HepG2 (cell line): Measurements from ENCODE around the gene VRK1. TPM values are rescaled to one million over a fixed set of nuclear protein-coding genes. Genes with fewer than 3 reads are reported as not detected.

Experiments used
- ATAC-seq: fragments of 200-7000 bp; cut with Tn5 transposase; 3 replicates; pipeline ENCODE4 v1.9.1; 2020; ENCODE audit warnings: mild to moderate bottlenecking, moderate library complexity
- BruUV-seq: library from RNA; stranded (reverse); fragments of 400-500 nt; replicated peaks from 2 replicates; lab custom pipeline; 2021; lab: Mats Ljungman, UMichigan
- CTCF ChIA-PET: fragments of 300-600 bp; formaldehyde crosslinking; extraction: SDS; loops from one replicate; lab custom pipeline; 2021; ENCODE audit warnings: low total read pairs, inconsistent platforms, low intra/inter-chr PET ratio; lab: Yijun Ruan, JAX
- POLR2A ChIA-PET: fragments of 350-600 bp; sonication (Branson Sonifier 250); formaldehyde crosslinking; loops from one replicate; lab custom pipeline; 2020; ENCODE audit warnings: antibody characterized with exemption, inconsistent platforms; lab: Yijun Ruan, JAX
- DNase-seq: peaks from one replicate; pipeline ENCODE4 v3.0.0-alpha.2; 2015; ENCODE audit warnings: low spot score
- FAIRE-seq: peaks from 3 replicates; lab custom pipeline; 2011; peaks lifted over from hg19 to GRCh38; lab: Jason Lieb, UNC
- H2AFZ ChIP-seq: one replicate; pipeline ENCODE4 v1.6.1; 2011; ENCODE audit warnings: low read length, inconsistent platforms
- H3K27ac ChIP-seq: fragments of 300-600 bp; 3 replicates; pipeline ENCODE4 v1.8.0; 2011; ENCODE audit warnings: mixed run types, mild to moderate bottlenecking, mixed read lengths, low read length, inconsistent platforms; ENCODE audit not compliant: insufficient read depth; ENCODE audit errors: extremely low read length
- H3K27me3 ChIP-seq, 2 experiments: fragments of 200-600 bp in 1 of 2; 2 replicates in 1 of 2; 3 replicates in 1 of 2; pipeline versions ENCODE4 v1.6.0 to v1.8.0; 2011; ENCODE audit warnings: low read length in 2 of 2, mild to moderate bottlenecking in 2 of 2, moderate library complexity in 2 of 2, inconsistent platforms in 1 of 2; ENCODE audit not compliant: insufficient read depth in 2 of 2, control insufficient read depth in 1 of 2
- H3K36me3 ChIP-seq, 2 experiments: fragments of 200-600 bp in 1 of 2; replicated peaks in 1 of 2; 2 replicates in 1 of 2; 3 replicates in 1 of 2; pipeline versions ENCODE4 v1.5.1 to v1.8.0; 2011; ENCODE audit warnings: low read length in 2 of 2, inconsistent platforms in 1 of 2; ENCODE audit not compliant: insufficient read depth in 2 of 2, control insufficient read depth in 1 of 2
- H3K4me1 ChIP-seq: 2 replicates; pipeline ENCODE4 v1.5.1; 2012; ENCODE audit warnings: low read length, inconsistent platforms; ENCODE audit not compliant: insufficient read depth
- H3K4me2 ChIP-seq: 2 replicates; pipeline ENCODE4 v1.6.0; 2011; ENCODE audit warnings: low read depth, low read length, inconsistent platforms
- H3K4me3 ChIP-seq, 3 experiments: fragments of 200-600 bp in 1 of 3; sonication (generic), shearing (Covaris generic) in 1 of 3; replicated peaks in 1 of 3; 2 replicates each; pipeline ENCODE4 v1.5.1; 2011 to 2016; ENCODE audit warnings: low read length in 3 of 3, inconsistent platforms in 2 of 3, low read depth in 2 of 3, mild to moderate bottlenecking in 2 of 3, control low read depth in 1 of 3, mixed read lengths in 1 of 3; ENCODE audit not compliant: insufficient read depth in 1 of 3
- H3K79me2 ChIP-seq: one replicate; pipeline ENCODE4 v1.6.1; 2011; ENCODE audit warnings: low read length, inconsistent platforms; ENCODE audit not compliant: insufficient read depth
- H3K9ac ChIP-seq: 2 replicates; pipeline ENCODE4 v1.6.0; 2011; ENCODE audit warnings: mild to moderate bottlenecking, low read depth, low read length, inconsistent platforms; ENCODE audit not compliant: insufficient read depth
- H3K9me3 ChIP-seq: 2 replicates; pipeline ENCODE4 v1.5.1; 2012; ENCODE audit warnings: mild to moderate bottlenecking, low read length
- H4K20me1 ChIP-seq: 2 replicates; pipeline ENCODE4 v1.6.0; 2011; ENCODE audit warnings: inconsistent platforms, mild to moderate bottlenecking, low read length, moderate library complexity; ENCODE audit not compliant: insufficient read depth
- ATF2 ChIP-seq: sonication (generic); formaldehyde crosslinking; IDR thresholded peaks from 2 replicates; pipeline ENCODE4 v1.4.0; 2020; ENCODE audit warnings: missing genetic modification reagents
- EHMT2 ChIP-seq: fragments of 200-600 bp; sonication (generic); IDR thresholded peaks from 2 replicates; pipeline ENCODE4 v1.7.0; 2017; ENCODE audit warnings: antibody characterized with exemption, low read depth, low read length, borderline replicate concordance
- MAFF ChIP-seq: IDR thresholded peaks from 2 replicates; pipeline ENCODE4 v1.6.1; 2011; ENCODE audit warnings: low read depth, low read length, improper control_type of control experiment
- MBNL3 ChIP-seq: fragments of 250-450 bp; sonication (Bioruptor Pico); conservative IDR thresholded peaks from 2 replicates; pipeline ENCODE4 v1.8.0; 2022; ENCODE audit warnings: mild to moderate bottlenecking, inconsistent platforms
- TRAFD1 ChIP-seq: sonication (generic); formaldehyde crosslinking; IDR thresholded peaks from 2 replicates; pipeline ENCODE4 v1.5.1; 2020; ENCODE audit warnings: missing genetic modification reagents, mild to moderate bottlenecking, borderline replicate concordance
- ZBTB25 ChIP-seq: IDR thresholded peaks from 2 replicates; pipeline ENCODE4 v1.6.1; 2018; ENCODE audit warnings: missing genetic modification reagents
- ZBTB34 ChIP-seq: sonication (generic); formaldehyde crosslinking; IDR thresholded peaks from 2 replicates; pipeline ENCODE4 v1.8.0; 2022; ENCODE audit warnings: mild to moderate bottlenecking, missing genetic modification reagents
- ZBTB8A ChIP-seq: sonication (generic); formaldehyde crosslinking; IDR thresholded peaks from 2 replicates; pipeline ENCODE4 v1.4.0; 2020; ENCODE audit warnings: mild to moderate bottlenecking, low read depth, missing genetic modification reagents, borderline replicate concordance
- ZFP41 ChIP-seq: sonication (generic); formaldehyde crosslinking; IDR thresholded peaks from 2 replicates; pipeline ENCODE4 v1.4.0; 2020; ENCODE audit warnings: mild to moderate bottlenecking, missing genetic modification reagents, borderline replicate concordance
- ZFP90 ChIP-seq: sonication (generic); formaldehyde crosslinking; IDR thresholded peaks from 2 replicates; pipeline ENCODE4 v1.8.0; 2022; ENCODE audit warnings: missing genetic modification reagents, mild to moderate bottlenecking, inconsistent platforms, borderline replicate concordance
- ZNF274 ChIP-seq: sonication (generic); formaldehyde crosslinking; IDR thresholded peaks from 2 replicates; pipeline ENCODE4 v1.5.1; 2020; ENCODE audit warnings: mild to moderate bottlenecking, missing genetic modification reagents
- ZNF414 ChIP-seq: sonication (generic); formaldehyde crosslinking; IDR thresholded peaks from 2 replicates; pipeline ENCODE4 v1.5.0; 2020; ENCODE audit warnings: missing genetic modification reagents
- ZNF792 ChIP-seq: IDR thresholded peaks from 2 replicates; pipeline ENCODE4 v1.6.1; 2016
- WGBS: methylation state at CpG from one replicate; pipeline ENCODE4 v1.1.6; 2017; ENCODE audit warnings: low lambda C conversion rate; 5-methylcytosine and 5-hydroxymethylcytosine counted together
- in situ Hi-C: cut with HindIII; loops from 2 replicates; pipeline ENCODE4 v1.10.0; 2017; ENCODE audit warnings: low pct_unique_long_range_greater_than_20kb; ENCODE audit not compliant: extremely low pct_ligation_motif_present
- intact Hi-C: fragments of 100-400 bp; cut with micrococcal nuclease; formaldehyde crosslinking; loops from one replicate; pipeline ENCODE4 v1.10.0; 2022; ENCODE audit not compliant: unreplicated experiment
- polyA plus RNA-seq, 8 experiments: library from polyadenylated mRNA; depleted of rRNA in 3 of 8; stranded (reverse) in 7 of 8; unstranded in 1 of 8; fragments of >200 nt; fragmentation: Illumina TruSeq in 4 of 8; extraction: Trizol in 4 of 8; gene quantifications; 2 replicates each; pipeline versions ENCODE4 v1.2.1 to v1.2.3, GENCODE V29; 2011 to 2016; ENCODE audit warnings: low read depth in 4 of 8, missing spikeins in 1 of 8, mixed read lengths in 1 of 8; ENCODE audit not compliant: insufficient read depth in 1 of 8
- total RNA-seq, 5 experiments: library from RNA; depleted of rRNA; stranded (reverse); fragments of >200 nt; fragmentation: Illumina TruSeq; extraction: Trizol; gene quantifications; 2 replicates each; pipeline ENCODE4 v1.2.3, GENCODE V29; 2016; ENCODE audit warnings: low read depth in 1 of 5
- TF ChIP-seq, protein P1 (sequence below): sonication (generic); formaldehyde crosslinking; IDR thresholded peaks from 2 replicates; pipeline ENCODE4 v1.5.0; 2020; ENCODE audit warnings: missing genetic modification reagents

The VRK1 gene
- total and polyA plus RNA-seq, 2 of the 13 experiments (the other 11 are each of a cell fraction or from before 2014, with no cell fraction given), result 7.9 to 51.3 TPM

DNA sequence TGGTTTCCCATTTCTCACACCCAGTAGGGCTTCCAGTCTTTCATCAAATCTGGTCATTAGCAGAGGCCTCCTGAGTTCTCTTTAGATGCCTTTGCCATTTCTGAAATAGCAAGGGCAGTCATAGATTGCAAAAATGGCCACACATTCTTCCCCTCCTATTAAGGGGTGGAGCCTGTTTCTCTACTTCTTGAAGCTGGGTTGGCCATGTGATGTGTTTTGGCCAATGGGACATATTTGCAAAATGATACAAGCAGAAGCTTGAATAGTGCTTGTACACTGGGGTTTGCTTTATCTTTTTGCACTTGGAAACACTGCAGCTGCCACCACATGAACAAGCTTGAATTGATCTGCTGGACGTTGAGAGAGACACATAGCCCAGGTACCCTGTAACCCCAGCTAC is 109.3 kb downstream of the VRK1 start (continued):
- no peak for TF ChIP-seq ZBTB25 (CRISPR knock-in tag)
- no peak for TF ChIP-seq MAFF
- no peak for TF ChIP-seq ZNF792 (CRISPR knock-in tag)
- TF ChIP-seq ZNF274 (CRISPR knock-in tag), result no peak
- TF ChIP-seq ZFP41, result no peak
- TF ChIP-seq, all 625 proteins: peak for 0

DNA sequence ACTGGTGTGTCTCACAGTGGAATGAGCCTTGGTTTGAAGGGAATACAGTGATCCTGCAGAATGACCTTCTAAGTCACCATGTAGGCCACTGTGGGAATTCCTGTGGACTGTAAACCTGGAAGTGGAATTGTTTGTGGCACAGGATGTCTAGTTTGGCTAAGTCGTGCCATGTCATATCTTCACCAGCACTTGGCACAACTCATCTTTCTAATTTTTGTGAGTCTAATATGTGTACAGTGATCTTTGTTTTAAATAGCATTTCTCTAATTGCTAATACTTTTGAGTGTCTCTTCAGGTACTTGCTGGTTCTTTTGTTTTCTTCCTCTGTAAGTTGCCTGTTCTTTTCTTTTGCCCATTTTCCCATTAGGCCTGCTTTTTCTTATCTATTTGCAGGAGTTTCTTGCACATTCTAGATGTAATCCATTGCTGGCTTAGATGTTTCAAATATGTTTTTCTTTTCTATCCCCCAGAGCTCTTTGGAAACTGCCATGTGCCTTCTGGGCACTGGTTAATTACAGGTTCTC is 112.7 kb downstream of the VRK1 start:
- H3K27me3 ChIP-seq, result no peaks in the 10 kb centered on the region
- no TSS peak for BruUV-seq
- CTCF ChIA-PET, result no interaction called here
- TF ChIP-seq ZFP90 (no peak), MBNL3 (CRISPR knock-in tag) (no peak), ATF2 (CRISPR knock-in tag) (no peak), ZBTB8A (CRISPR knock-in tag) (no peak), ZNF414 (CRISPR knock-in tag) (no peak), ZBTB34 (no peak), TRAFD1 (CRISPR knock-in tag) (no peak), EHMT2 (no peak)
- TF ChIP-seq, protein P1, sequence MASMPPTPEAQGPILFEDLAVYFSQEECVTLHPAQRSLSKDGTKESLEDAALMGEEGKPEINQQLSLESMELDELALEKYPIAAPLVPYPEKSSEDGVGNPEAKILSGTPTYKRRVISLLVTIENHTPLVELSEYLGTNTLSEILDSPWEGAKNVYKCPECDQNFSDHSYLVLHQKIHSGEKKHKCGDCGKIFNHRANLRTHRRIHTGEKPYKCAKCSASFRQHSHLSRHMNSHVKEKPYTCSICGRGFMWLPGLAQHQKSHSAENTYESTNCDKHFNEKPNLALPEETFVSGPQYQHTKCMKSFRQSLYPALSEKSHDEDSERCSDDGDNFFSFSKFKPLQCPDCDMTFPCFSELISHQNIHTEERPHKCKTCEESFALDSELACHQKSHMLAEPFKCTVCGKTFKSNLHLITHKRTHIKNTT (CRISPR knock-in tag), result no peak

More for the DNA sequence above, 112.7 kb downstream of the VRK1 start:
- WGBS, result 47% methylated on average over 1 of the region's 1 CpG
- Histone ChIP-seq H3K4me1 (no peaks in the 10 kb centered on the region), H3K4me2 (no peak overlapping the region), H3K36me3 (no peaks in the 10 kb centered on the region; a peak in 1 of 5 replicates), H3K4me3 (no peak overlapping the region), H3K9ac (no peak overlapping the region), H2AFZ (no peak overlapping the region), H3K27ac (no peak overlapping the region), H3K79me2 (no peaks in the 10 kb centered on the region), H3K9me3 (peaks cover 4% of the 10 kb centered on the region; the same call in 1 of the 2 replicates), H4K20me1 (no peaks in the 10 kb centered on the region)
- FAIRE-seq (no peak), DNase-seq (no peak), ATAC-seq (no peak)
- in situ Hi-C loops, result no loop called here
- POLR2A ChIA-PET, result no interaction called here
- intact Hi-C loops, result no loop called here
